ENCODE measurements around the gene TNNT2. TPM values are rescaled to one million over a fixed set of nuclear protein-coding genes. Genes with fewer than 3 reads are reported as not detected.
A peak's percentile ranks its signal among the peaks of the same experiment; 100 is the strongest.

The TNNT2 gene
- total RNA-seq, 1 donor from 2014 or later: 6.1 TPM

GRCh38 chr1:201400852-201401230 is 23.4 kb upstream of the TNNT2 start:
- Histone ChIP-seq H3K9ac (ENCODE audit: low read length) (no peak overlapping the region), H3K9me3 (ENCODE audit: insufficient read depth, low read depth, low read length) (peaks cover 2% of the 10 kb centered on the region), H2AFZ (ENCODE audit: low read depth, low read length) (no peak overlapping the region), H4K20me1 (ENCODE audit: insufficient read depth, low read length) (no peaks in the 10 kb centered on the region), H3K27ac (ENCODE audit: low read depth, low read length) (no peak overlapping the region), H3K4me1 (ENCODE audit: insufficient read depth, low read length) (no peaks in the 10 kb centered on the region), H3K27me3 (ENCODE audit: insufficient read depth, low read length) (peaks cover 69% of the 10 kb centered on the region), H3K4me3 (ENCODE audit: insufficient read depth, low read depth, low read length) (no peak overlapping the region), H3K4me2 (ENCODE audit: low read length) (no peak overlapping the region), H3K36me3 (ENCODE audit: insufficient read depth, low read length) (no peaks in the 10 kb centered on the region), H3K79me2 (ENCODE audit: insufficient read depth, low read length) (no peaks in the 10 kb centered on the region)
- H3K27me3 Mint-ChIP-seq (ENCODE audit: low read depth, unreplicated experiment): peaks cover 24% of the 10 kb centered on the region
- no peak for FAIRE-seq
- H3K27ac Mint-ChIP-seq (ENCODE audit: unreplicated experiment): no peak overlapping the region
- H3K36me3 Mint-ChIP-seq (ENCODE audit: low read depth, unreplicated experiment): peaks cover 3% of the 10 kb centered on the region
- TF ChIP-seq EZH2 (IDR thresholded peaks at IDR 0.05; ENCODE audit: insufficient read depth, low read length): no peak
- TF ChIP-seq CTCF (IDR thresholded peaks at IDR 0.05; ENCODE audit: insufficient read depth, low read depth, low read length): no peak
- DNase-seq (ENCODE audit: low read depth): no peak
- H3K4me3 Mint-ChIP-seq (ENCODE audit: unreplicated experiment): no peak overlapping the region
- no peaks in the 10 kb centered on the region for H3K9me3 Mint-ChIP-seq (ENCODE audit: unreplicated experiment)
- peaks cover 15% of the 10 kb centered on the region for H3K4me1 Mint-ChIP-seq (ENCODE audit: low read depth, unreplicated experiment)

DNA sequence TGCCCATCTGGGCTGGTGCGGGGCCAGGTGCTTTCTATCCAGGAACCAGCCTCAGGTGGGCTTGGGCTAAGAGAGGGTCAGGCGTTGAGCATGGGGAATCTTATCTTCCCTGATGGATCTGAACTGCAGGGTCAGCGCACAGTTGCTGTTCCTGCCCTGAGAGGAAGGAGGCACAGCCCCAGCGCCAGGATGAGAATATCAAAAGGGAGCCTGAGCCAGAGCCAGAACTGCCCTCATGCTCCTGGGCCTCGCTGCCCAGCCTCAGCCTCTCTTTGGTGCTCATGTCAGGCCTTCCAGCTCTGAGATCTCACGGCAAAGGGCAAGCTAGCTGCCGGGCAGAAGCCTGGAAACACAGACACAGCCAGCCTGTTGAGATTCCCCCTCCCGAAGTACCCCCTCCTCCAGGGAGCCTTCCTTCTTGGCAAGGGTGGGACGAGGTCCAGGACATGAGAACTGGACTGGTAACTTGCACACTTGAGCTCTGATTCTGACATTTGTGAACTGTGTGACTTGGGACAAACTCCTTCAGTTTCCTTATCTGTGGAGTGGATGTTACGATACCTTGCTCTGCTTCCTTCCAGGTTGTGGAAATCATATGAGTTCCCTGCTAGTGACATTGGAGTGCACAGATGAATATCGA is 22.9 kb upstream of the TNNT2 start:
- Histone ChIP-seq H3K79me2 (ENCODE audit: insufficient read depth, low read length) (no peaks in the 10 kb centered on the region), H2AFZ (ENCODE audit: low read depth, low read length) (no peak overlapping the region), H4K20me1 (ENCODE audit: insufficient read depth, low read length) (no peaks in the 10 kb centered on the region), H3K27me3 (ENCODE audit: insufficient read depth, low read length) (peaks cover 69% of the 10 kb centered on the region), H3K9me3 (ENCODE audit: insufficient read depth, low read depth, low read length) (peaks cover 2% of the 10 kb centered on the region), H3K27ac (ENCODE audit: low read depth, low read length) (no peak overlapping the region), H3K4me1 (ENCODE audit: insufficient read depth, low read length) (no peaks in the 10 kb centered on the region), H3K36me3 (ENCODE audit: insufficient read depth, low read length) (no peaks in the 10 kb centered on the region), H3K4me3 (ENCODE audit: insufficient read depth, low read depth, low read length) (no peak overlapping the region), H3K4me2 (ENCODE audit: low read length) (no peak overlapping the region), H3K9ac (ENCODE audit: low read length) (no peak overlapping the region)
- Mint-ChIP-seq H3K9me3 (ENCODE audit: unreplicated experiment) (no peaks in the 10 kb centered on the region), H3K36me3 (ENCODE audit: low read depth, unreplicated experiment) (peaks cover 3% of the 10 kb centered on the region), H3K4me3 (ENCODE audit: unreplicated experiment) (no peak overlapping the region), H3K4me1 (ENCODE audit: low read depth, unreplicated experiment) (peaks cover 14% of the 10 kb centered on the region), H3K27me3 (ENCODE audit: low read depth, unreplicated experiment) (peaks cover 28% of the 10 kb centered on the region), H3K27ac (ENCODE audit: unreplicated experiment) (no peak overlapping the region)
- FAIRE-seq (no peak), DNase-seq (ENCODE audit: low read depth) (no peak)
- no peak for TF ChIP-seq CTCF (IDR thresholded peaks at IDR 0.05; ENCODE audit: insufficient read depth, low read depth, low read length)
- TF ChIP-seq EZH2 (IDR thresholded peaks at IDR 0.05; ENCODE audit: insufficient read depth, low read length): no peak

GRCh38 chr1:201399352-201400126 is 22.1 kb upstream of the TNNT2 start:
- Histone ChIP-seq H3K27me3 (ENCODE audit: insufficient read depth, low read length) (peaks cover 64% of the 10 kb centered on the region), H4K20me1 (ENCODE audit: insufficient read depth, low read length) (no peaks in the 10 kb centered on the region), H3K27ac (ENCODE audit: low read depth, low read length) (no peak overlapping the region), H3K36me3 (ENCODE audit: insufficient read depth, low read length) (no peaks in the 10 kb centered on the region), H3K79me2 (ENCODE audit: insufficient read depth, low read length) (no peaks in the 10 kb centered on the region), H3K9me3 (ENCODE audit: insufficient read depth, low read depth, low read length) (peaks cover 2% of the 10 kb centered on the region), H2AFZ (ENCODE audit: low read depth, low read length) (peak overlapping the region; percentile 71), H3K9ac (ENCODE audit: low read length) (no peak overlapping the region), H3K4me1 (ENCODE audit: insufficient read depth, low read length) (no peaks in the 10 kb centered on the region), H3K4me3 (ENCODE audit: insufficient read depth, low read depth, low read length) (no peak overlapping the region), H3K4me2 (ENCODE audit: low read length) (peak overlapping the region; percentile 72)
- FAIRE-seq (no peak), DNase-seq (ENCODE audit: low read depth) (no peak)
- Mint-ChIP-seq H3K9me3 (ENCODE audit: unreplicated experiment) (no peaks in the 10 kb centered on the region), H3K4me3 (ENCODE audit: unreplicated experiment) (no peak overlapping the region), H3K27me3 (ENCODE audit: low read depth, unreplicated experiment) (peaks cover 33% of the 10 kb centered on the region), H3K27ac (ENCODE audit: unreplicated experiment) (no peak overlapping the region), H3K4me1 (ENCODE audit: low read depth, unreplicated experiment) (peaks cover 14% of the 10 kb centered on the region), H3K36me3 (ENCODE audit: low read depth, unreplicated experiment) (peaks cover 3% of the 10 kb centered on the region)
- peak; percentile 100 for TF ChIP-seq EZH2 (IDR thresholded peaks at IDR 0.05; ENCODE audit: insufficient read depth, low read length)
- TF ChIP-seq CTCF (IDR thresholded peaks at IDR 0.05; ENCODE audit: insufficient read depth, low read depth, low read length): no peak
